GM18909 (cell line): ENCODE measurements around the gene FBXW12.

Experiments
- ATAC-seq: cut with Tn5 transposase; IDR thresholded peaks from one replicate; pipeline ENCODE4 v1.9.1; 2021; ENCODE audit warnings: mild to moderate bottlenecking; ENCODE audit not compliant: unreplicated experiment, poor library complexity

FBXW12 gene

GRCh38 chr3:48418651-48419050, 46.6 kb downstream of the FBXW12 start:
- ATAC-seq: no peak

DNA sequence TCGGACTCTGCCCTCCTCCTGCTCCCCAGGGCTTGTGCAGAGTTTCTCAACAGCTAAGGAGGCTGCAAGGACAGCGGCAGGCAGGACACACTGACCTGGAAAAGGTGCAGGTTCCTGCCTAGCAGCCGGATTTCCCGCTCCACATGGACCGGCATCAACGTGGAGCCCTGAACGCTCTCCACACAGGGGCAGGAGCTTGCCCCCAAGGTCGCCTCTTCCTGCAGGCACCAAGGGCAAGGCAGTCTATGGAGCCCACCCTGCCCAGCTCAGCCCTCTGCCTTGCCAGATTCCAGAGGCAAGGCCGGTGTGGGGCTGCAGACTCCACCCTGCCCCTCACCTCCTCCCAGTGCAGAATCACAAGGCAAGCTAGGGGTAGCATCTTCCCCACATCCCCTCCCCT, 47.1 kb downstream of the FBXW12 start:
- ATAC-seq: no peak

DNA sequence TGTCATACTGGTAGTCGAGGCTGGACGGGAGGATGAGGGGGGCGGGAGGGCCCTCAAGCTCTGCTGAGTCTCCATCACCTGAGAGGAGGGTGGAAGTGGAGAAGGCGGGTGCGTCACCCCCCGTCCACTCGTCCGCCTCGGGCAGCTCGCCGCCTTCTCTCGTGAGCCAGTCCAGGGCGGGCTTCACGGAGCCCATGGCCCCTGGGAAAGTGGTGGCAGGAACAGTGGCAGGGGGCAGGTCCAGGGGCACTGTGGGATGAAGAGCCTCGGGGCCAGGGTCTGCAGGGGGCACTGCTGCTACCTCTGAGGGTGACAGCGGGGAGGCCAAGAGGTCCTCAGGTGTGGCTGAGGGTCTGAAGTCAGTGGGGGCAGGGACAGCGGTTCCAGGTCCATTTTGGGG, 47.6 kb downstream of the FBXW12 start:
- ATAC-seq: no peak

DNA sequence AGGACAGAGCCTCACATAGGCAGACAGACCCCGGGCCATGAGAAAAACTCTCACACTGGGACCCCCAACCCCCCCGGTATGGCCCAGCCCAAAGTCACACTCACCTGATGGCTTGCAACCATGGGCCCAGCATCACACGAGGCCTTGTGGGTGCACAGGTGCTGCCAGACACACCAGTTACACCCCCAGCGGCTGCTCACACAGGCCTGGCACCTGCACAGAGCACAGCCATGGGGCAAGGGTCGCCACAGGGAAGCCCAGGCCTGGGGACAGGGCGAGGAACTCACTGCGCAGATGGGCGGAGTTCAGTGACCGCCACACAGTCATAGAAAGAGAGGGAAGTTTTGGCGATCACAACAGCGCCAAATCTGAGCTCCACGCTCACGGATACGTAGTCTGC, 48.5 kb downstream of the FBXW12 start:
- ATAC-seq: no peak

- ATAC-seq: no peak
These were observed 50.3 kb downstream of the FBXW12 start for GRCh38 chr3:48422272-48422671.

- no peak for ATAC-seq
These were observed 50.7 kb downstream of the FBXW12 start for GRCh38 chr3:48422681-48423080.

- no peak for ATAC-seq
These were observed 51.3 kb downstream of the FBXW12 start for GRCh38 chr3:48423241-48423882.

- no peak for ATAC-seq
These were observed 52.1 kb downstream of the FBXW12 start for GRCh38 chr3:48423883-48424695.

DNA sequence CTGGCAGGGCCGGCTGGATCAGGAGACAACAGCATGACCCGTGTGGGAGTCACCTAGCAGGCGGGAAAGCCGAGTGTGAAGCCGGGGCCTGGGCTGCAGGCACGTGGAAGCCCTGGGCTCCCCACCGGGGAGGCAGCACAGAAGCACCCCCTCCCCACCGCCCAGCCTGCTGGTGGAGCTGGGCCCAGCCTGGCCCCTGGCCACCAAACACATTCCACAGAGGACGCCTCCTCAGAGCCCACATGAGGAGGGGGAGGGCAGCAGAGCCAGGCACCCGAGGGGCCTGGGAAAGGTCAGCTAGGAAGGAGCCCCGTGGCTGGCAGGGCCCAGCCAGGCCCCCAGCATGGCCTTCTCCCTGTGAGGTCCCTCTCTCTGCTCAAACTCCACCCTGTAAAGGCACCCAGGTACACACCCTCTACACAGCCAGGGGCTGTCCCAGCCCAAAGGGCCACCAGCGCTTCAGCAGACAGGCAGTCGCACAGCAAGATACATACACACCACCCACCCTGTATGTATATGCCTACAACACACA, 53.3 kb downstream of the FBXW12 start:
- no peak for ATAC-seq

GRCh38 chr3:48426401-48426909, 54.4 kb downstream of the FBXW12 start:
- no peak for ATAC-seq

DNA sequence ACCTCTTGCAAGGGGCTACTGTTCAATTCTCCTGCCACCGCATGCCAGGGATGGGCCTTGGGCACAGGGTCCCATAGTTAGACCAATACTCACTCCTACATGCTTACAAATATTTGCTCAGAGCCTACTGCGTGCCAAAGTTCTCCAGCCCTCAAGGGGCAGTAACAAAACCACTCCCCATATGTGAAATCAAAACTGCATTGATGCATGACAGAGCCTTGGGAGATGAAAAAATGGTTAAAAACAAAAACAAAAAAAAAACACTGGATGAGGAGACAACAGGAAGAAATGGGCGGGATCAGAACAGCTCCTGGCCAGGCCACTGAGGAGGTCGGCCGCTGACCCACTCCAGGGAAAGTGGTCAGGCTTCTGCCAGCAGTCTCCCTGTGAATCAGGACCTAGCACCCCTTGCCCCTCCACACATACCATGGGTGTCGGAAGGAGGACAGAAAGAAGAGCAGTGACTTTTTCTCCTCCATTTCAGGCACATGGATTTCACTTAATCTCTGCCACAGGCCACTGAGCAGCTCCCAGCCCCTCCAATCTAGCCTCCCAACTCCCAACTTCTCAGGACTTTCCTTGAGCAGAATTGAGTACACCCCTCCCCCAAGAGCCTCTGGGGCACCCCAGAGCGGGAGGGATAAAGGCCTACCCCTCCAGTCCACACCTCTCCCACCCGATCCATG, 55.1 kb downstream of the FBXW12 start:
- no peak for ATAC-seq

- ATAC-seq: no peak
These were observed 55.6 kb downstream of the FBXW12 start for GRCh38 chr3:48427630-48427962.

GRCh38 chr3:48428088-48428571, 56.1 kb downstream of the FBXW12 start:
- ATAC-seq: no peak

- peak; percentile 35 for ATAC-seq
These were observed 56.7 kb downstream of the FBXW12 start for GRCh38 chr3:48428572-48429316.

GRCh38 chr3:48429317-48429959, 57.4 kb downstream of the FBXW12 start:
- ATAC-seq: peak; percentile 40

DNA sequence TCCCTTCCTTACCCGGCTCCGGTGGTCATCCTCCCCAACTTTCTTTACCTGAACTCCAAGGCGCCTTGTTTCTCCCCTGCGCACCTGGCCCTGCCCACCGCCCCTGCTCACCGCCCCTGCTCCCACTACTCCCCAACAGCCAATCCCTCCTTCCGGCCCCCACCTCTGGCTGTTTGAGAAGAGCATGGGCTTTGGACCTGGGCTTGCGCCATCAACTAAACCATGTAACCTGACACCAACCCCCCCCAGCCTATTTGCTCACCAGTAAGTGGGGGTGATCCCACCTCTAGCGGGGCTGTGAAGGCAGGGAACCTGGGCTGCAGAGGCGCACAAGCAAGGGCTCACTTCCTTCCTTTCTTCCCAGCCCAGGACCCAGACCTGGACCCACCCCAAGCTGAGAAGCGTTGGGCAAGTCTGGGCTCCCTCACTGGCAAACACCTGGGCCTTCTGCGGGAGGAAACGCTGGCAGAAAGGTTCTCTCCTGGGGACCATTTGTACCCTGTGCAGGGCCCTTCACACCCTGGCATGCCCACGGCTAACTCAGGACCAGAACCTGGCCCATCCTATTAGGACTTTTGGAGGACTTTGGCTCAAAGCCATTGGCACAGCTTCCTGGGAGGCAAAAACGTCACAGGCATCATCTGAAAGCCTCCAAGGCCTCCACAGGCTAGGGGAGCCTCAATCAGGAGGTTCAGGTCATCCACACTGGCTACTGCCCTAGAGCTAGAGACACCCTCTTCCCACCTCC, 58.1 kb downstream of the FBXW12 start, which contains the start of gene PLXNB1:
Gene PLXNB1 (minus strand): TSS at position 127 of the 748 bp plus-strand sequence. CDS start 5,475 bp downstream, outside the sequence.
- peak; percentile 6 for ATAC-seq

DNA sequence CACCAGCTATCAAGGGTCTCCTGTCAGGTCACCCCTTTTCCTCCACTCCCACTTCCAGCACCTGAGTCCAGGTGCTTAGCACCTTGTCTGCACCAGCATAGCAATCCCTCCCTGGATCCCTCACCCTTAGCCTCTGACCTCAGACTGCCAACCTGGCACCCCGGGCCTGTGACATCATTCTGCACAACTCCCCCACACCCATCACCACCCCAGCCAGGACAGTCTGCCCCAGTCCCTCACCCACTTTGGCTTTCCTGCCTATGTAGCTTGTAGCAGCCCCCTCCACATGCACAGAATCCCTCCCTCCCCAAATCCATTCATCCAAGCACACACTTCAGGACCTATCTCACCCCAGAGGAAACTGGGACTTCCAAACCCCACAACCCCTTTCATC, 58.7 kb downstream of the FBXW12 start:
- no peak for ATAC-seq

- no peak for ATAC-seq
These were observed 59.4 kb downstream of the FBXW12 start for GRCh38 chr3:48431224-48432029.
